ENCODE measurements around the gene NRG2. TPM values are rescaled to one million over a fixed set of nuclear protein-coding genes. Genes with fewer than 3 reads are reported as not detected.

Gene NRG2
- total and polyA plus RNA-seq, 8 donors = 1.2 to 5.2 (median 3.0) TPM

GRCh38 chr5:139806111-139806510, 237.0 kb downstream of the NRG2 start:
- H3K4me3 ChIP-seq = no peak overlapping the region
- 74 to 79% methylated on average over 4 of the region's 4 CpGs for WGBS, 2 donors
- TF ChIP-seq CTCF (IDR thresholded peaks at IDR 0.05) = no peak
- DNase-seq (peak in 3 of 6 donors; percentile 25 to 48 (median 48)), FAIRE-seq (no peak), ATAC-seq (peak in 2 of 4 donors; percentile 52 to 58)
- H3K27me3 ChIP-seq = no peaks in the 10 kb centered on the region
- no peaks in the 10 kb centered on the region for H3K9me3 ChIP-seq
- intact Hi-C loops (cut with DNase I) = no loop called here
- no peaks in the 10 kb centered on the region for H3K36me3 ChIP-seq
- no peak overlapping the region for H3K27ac ChIP-seq
- H3K4me1 ChIP-seq = no peaks in the 10 kb centered on the region

GRCh38 chr5:139805545-139805944, 237.6 kb downstream of the NRG2 start:
- intact Hi-C loops (cut with DNase I) = no loop called here
- H3K27ac ChIP-seq = no peak overlapping the region
- H3K4me1 ChIP-seq = no peaks in the 10 kb centered on the region
- TF ChIP-seq CTCF (IDR thresholded peaks at IDR 0.05) = no peak
- DNase-seq = peak in 1 of 6 donors; percentile 8
- H3K36me3 ChIP-seq = no peaks in the 10 kb centered on the region
- WGBS, 2 donors = 95 to 97% methylated on average over 2 of the region's 2 CpGs
- ATAC-seq = no peak
- H3K4me3 ChIP-seq = no peak overlapping the region
- no peaks in the 10 kb centered on the region for H3K27me3 ChIP-seq
- FAIRE-seq = no peak
- H3K9me3 ChIP-seq = no peaks in the 10 kb centered on the region

GRCh38 chr5:139804800-139805397, 238.2 kb downstream of the NRG2 start:
- Histone ChIP-seq H3K27ac (no peak overlapping the region), H3K36me3 (no peaks in the 10 kb centered on the region), H3K27me3 (no peaks in the 10 kb centered on the region), H3K4me3 (no peak overlapping the region), H3K4me1 (no peaks in the 10 kb centered on the region), H3K9me3 (no peaks in the 10 kb centered on the region)
- no peak for TF ChIP-seq CTCF (IDR thresholded peaks at IDR 0.05)
- WGBS, 2 donors = 90 to 94% methylated on average over 17 of the region's 17 CpGs
- peak in 1 of 6 donors; percentile 16 for DNase-seq
- no peak for FAIRE-seq
- no peak for ATAC-seq
- intact Hi-C loops (cut with DNase I) = no loop called here

GRCh38 chr5:139803978-139804377, 239.1 kb downstream of the NRG2 start:
- Histone ChIP-seq H3K4me1 (no peaks in the 10 kb centered on the region), H3K36me3 (no peaks in the 10 kb centered on the region), H3K9me3 (no peaks in the 10 kb centered on the region), H3K27ac (no peak overlapping the region), H3K27me3 (no peaks in the 10 kb centered on the region), H3K4me3 (no peak overlapping the region)
- WGBS, 2 donors = 95 to 98% methylated on average over 2 of the region's 2 CpGs
- intact Hi-C loops (cut with DNase I) = no loop called here
- no peak for TF ChIP-seq CTCF (IDR thresholded peaks at IDR 0.05)
- DNase-seq (no peak), FAIRE-seq (no peak), ATAC-seq (no peak)

- Histone ChIP-seq H3K4me3 (no peak overlapping the region), H3K36me3 (no peaks in the 10 kb centered on the region), H3K9me3 (no peaks in the 10 kb centered on the region), H3K4me1 (no peaks in the 10 kb centered on the region), H3K27me3 (peaks cover 0 to 20% (median 5%) of the 10 kb centered on the region in 4 donors), H3K27ac (no peak overlapping the region)
- intact Hi-C loops (cut with DNase I) = no loop called here
- ATAC-seq = no peak
- TF ChIP-seq CTCF (IDR thresholded peaks at IDR 0.05) = no peak
- FAIRE-seq = no peak
- DNase-seq = no peak
These were observed 243.7 kb downstream of the NRG2 start for GRCh38 chr5:139799359-139799758.

All from pancreas (tissue), 10 donors.